HUES64 (cell line): Measurements from ENCODE around the gene GYPE. TPM values are rescaled to one million over a fixed set of nuclear protein-coding genes. Genes with fewer than 3 reads are reported as not detected.
"Not testable (repeated sequence)": the region's sequence is repeated elsewhere in the genome, so short reads cannot be mapped to it uniquely, and the experiment has no call there.

Experiments used
- H3K27ac ChIP-seq: 2 replicates; pipeline ENCODE4 v1.7.0; 2013; ENCODE audit warnings: low read depth, low read length, inconsistent platforms
- H3K27me3 ChIP-seq: 2 replicates; pipeline ENCODE4 v1.6.1; 2013; ENCODE audit warnings: mild to moderate bottlenecking, low read length; ENCODE audit not compliant: insufficient read depth
- H3K36me3 ChIP-seq: 2 replicates; pipeline ENCODE4 v1.6.1; 2013; ENCODE audit warnings: mild to moderate bottlenecking, low read length; ENCODE audit not compliant: insufficient read depth
- H3K4me1 ChIP-seq: 2 replicates; pipeline ENCODE4 v1.6.1; 2013; ENCODE audit warnings: mild to moderate bottlenecking, low read length, moderate library complexity; ENCODE audit not compliant: insufficient read depth
- H3K4me3 ChIP-seq: 2 replicates; pipeline ENCODE4 v1.5.1; 2013; ENCODE audit warnings: mild to moderate bottlenecking, low read length, moderate library complexity
- H3K9ac ChIP-seq: 2 replicates; pipeline ENCODE4 v1.6.1; 2013; ENCODE audit warnings: mild to moderate bottlenecking, low read depth, low read length
- H3K9me3 ChIP-seq: 2 replicates; pipeline ENCODE4 v1.6.1; 2013; ENCODE audit warnings: low read depth, low read length; ENCODE audit not compliant: insufficient read depth
- WGBS: fragments of 150-250, 120-280 bp; methylation state at CpG from one replicate; pipeline ENCODE4 v1.1.7; 2013; ENCODE audit warnings: missing lambda C conversion rate; 5-methylcytosine and 5-hydroxymethylcytosine counted together
- polyA plus RNA-seq, 2 experiments: library from polyadenylated mRNA; stranded (reverse); fragments of 50-300 nt; gene quantifications; one replicate each; pipeline ENCODE4 v1.2.3, GENCODE V29; 2013

GYPE gene
- polyA plus RNA-seq (2013, experiment 1 of 2): not detected
- polyA plus RNA-seq (2013, experiment 2 of 2): 0.25 TPM

- not testable (repeated sequence) for H3K4me1 ChIP-seq, H3K9ac ChIP-seq, H3K36me3 ChIP-seq, H3K27ac ChIP-seq, H3K9me3 ChIP-seq, H3K4me3 ChIP-seq, H3K27me3 ChIP-seq
- 92% methylated on average over 2 of the region's 2 CpGs for WGBS
Observed at GRCh38 chr4:143905440-143905839, at the start of gene GYPE. GYPE (minus strand) TSS chr4:143905559; CDS start chr4:143905507, 52 bp downstream.

DNA sequence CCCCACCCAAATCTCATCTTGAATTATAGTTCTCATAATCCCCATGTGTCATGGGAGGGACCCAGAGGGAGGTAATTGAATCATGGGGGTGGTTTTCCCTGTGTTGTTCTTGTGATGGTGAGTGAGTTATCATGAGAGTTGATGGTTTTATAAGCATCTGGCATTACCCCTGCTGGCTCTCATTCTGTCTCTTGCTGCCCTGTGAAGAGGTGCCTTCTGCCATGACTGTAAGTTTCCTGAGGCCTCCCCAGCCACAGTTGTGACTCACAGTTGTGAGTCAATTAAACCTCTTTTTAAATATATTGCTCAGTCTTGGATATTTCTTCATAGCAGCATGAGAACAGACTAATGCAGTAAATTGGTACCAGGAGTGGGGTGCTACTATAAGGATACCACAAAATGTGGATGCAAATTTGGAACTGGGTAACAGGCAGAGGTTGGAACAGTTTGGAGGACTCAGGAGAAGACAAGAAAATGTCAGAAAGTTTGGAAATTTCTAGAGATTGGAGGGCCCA is 46.2 kb upstream of the GYPE start:
- H3K9ac ChIP-seq, H3K4me3 ChIP-seq, H3K9me3 ChIP-seq, H3K27ac ChIP-seq, H3K27me3 ChIP-seq, H3K4me1 ChIP-seq, H3K36me3 ChIP-seq: not testable (repeated sequence)

DNA sequence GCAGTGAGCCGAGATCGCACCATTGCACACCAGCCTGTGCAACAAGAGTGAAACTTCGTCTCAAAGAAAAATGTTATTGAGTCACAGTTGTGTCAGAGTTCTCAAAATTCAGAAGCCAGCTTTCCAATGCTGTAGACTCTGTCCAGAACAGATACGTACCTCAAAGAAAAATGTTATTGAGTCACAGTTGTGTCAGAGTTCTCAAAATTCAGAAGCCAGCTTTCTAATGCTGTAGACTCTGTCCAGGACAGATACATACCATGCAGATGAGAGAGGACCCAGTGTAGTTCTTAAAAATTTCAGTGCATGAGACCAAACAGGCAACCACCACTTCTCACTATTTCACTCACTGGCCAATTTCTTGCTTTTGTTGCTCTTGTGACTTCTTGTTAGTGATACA is 45.6 kb upstream of the GYPE start:
- not testable (repeated sequence) for H3K4me1 ChIP-seq, H3K9me3 ChIP-seq, H3K27me3 ChIP-seq, H3K36me3 ChIP-seq, H3K9ac ChIP-seq, H3K27ac ChIP-seq, H3K4me3 ChIP-seq
- 93% methylated on average over 4 of the region's 4 CpGs for WGBS

GRCh38 chr4:143950185-143950584 is 44.8 kb upstream of the GYPE start:
- not testable (repeated sequence) for H3K4me1 ChIP-seq, H3K36me3 ChIP-seq, H3K9ac ChIP-seq, H3K27ac ChIP-seq, H3K27me3 ChIP-seq, H3K4me3 ChIP-seq, H3K9me3 ChIP-seq
- 60% methylated on average over 1 of the region's 1 CpG for WGBS

- H3K9me3 ChIP-seq, H3K27ac ChIP-seq, H3K4me1 ChIP-seq, H3K4me3 ChIP-seq, H3K27me3 ChIP-seq, H3K36me3 ChIP-seq, H3K9ac ChIP-seq: not testable (repeated sequence)
- WGBS: 78% methylated on average over 1 of the region's 1 CpG
Observed at GRCh38 chr4:143947493-143947892, 42.1 kb upstream of the GYPE start.

DNA sequence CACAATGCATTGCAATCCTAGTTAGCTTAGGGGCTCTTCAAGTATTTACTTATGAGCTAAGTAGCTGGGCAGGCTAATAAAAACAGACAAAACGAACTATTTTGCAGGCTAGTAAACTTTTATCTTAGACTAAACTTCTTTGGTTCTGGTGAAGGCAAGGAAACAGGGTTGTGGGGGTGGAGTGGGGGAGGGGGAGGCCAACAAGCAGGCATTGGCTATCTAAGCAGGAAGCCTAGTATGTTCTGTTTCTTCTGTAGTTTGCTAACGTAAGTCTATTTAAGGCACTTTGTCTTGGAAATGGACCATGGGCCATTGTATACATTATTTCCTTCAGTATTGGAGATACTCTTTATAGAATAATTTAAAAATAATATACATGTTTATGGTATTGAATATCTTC is 35.3 kb upstream of the GYPE start:
- H3K9me3 ChIP-seq, H3K4me1 ChIP-seq, H3K36me3 ChIP-seq, H3K9ac ChIP-seq, H3K27me3 ChIP-seq, H3K27ac ChIP-seq, H3K4me3 ChIP-seq: not testable (repeated sequence)
- no CpG with 5 or more reads among the region's 2 CpGs for WGBS

DNA sequence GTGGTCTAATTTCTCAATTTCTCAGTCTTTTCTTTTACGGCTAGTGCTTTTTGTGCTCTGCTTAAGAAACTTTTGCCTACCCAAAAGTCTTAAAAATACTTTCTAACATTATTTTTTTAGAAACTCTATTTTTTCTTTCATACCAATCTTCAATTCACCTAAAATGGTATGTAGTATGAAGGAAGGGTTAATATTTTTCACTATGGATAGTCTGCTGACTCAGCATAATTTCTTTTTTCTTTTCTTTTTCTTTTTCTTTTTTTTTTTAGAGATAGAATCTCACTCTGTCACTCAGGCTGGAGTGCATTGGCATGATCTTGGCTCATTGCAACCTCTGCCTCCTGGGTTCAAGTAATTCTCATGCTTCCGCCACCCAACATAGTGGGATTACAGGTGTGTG is 34.2 kb upstream of the GYPE start:
- H3K4me1 ChIP-seq: no peaks in the 10 kb centered on the region
- 98% methylated on average over 2 of the region's 2 CpGs for WGBS
- no peaks in the 10 kb centered on the region for H3K9me3 ChIP-seq
- H3K36me3 ChIP-seq: no peaks in the 10 kb centered on the region
- no peak overlapping the region for H3K9ac ChIP-seq
- no peak overlapping the region for H3K4me3 ChIP-seq
- no peak overlapping the region for H3K27ac ChIP-seq
- no peaks in the 10 kb centered on the region for H3K27me3 ChIP-seq

- WGBS: 91% methylated on average over 4 of the region's 4 CpGs
- not testable (repeated sequence) for H3K4me3 ChIP-seq, H3K4me1 ChIP-seq, H3K9me3 ChIP-seq, H3K27ac ChIP-seq, H3K9ac ChIP-seq, H3K36me3 ChIP-seq, H3K27me3 ChIP-seq
Observed at GRCh38 chr4:143938890-143939289, 33.5 kb upstream of the GYPE start.

- Histone ChIP-seq H3K36me3 (no peaks in the 10 kb centered on the region), H3K9ac (no peak overlapping the region), H3K4me1 (no peaks in the 10 kb centered on the region), H3K9me3 (no peaks in the 10 kb centered on the region), H3K27ac (no peak overlapping the region), H3K4me3 (no peak overlapping the region), H3K27me3 (no peaks in the 10 kb centered on the region)
- 97% methylated on average over 6 of the region's 6 CpGs for WGBS
Observed at GRCh38 chr4:143921181-143921580, 15.8 kb upstream of the GYPE start.

DNA sequence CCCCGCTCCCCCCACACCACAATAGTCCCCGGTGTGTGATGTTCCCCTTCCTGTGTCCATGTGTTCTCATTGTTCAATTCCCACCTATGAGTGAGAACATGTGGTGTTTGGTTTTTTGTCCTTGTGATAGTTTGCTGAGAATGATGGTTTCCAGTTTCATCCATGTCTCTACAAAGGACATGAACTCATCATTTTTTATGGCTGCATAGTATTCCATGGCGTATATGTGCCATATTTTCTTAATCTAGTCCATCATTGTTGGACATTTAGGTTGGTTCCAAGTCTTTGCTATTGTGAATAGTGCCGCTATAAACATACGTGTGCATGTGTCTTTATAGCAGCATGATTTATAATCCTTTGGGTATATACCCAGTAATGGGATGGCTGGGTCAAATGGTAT is 11.1 kb upstream of the GYPE start:
- not testable (repeated sequence) for H3K27me3 ChIP-seq, H3K9ac ChIP-seq, H3K27ac ChIP-seq, H3K4me3 ChIP-seq, H3K4me1 ChIP-seq, H3K9me3 ChIP-seq, H3K36me3 ChIP-seq
- 86% methylated on average over 3 of the region's 5 CpGs for WGBS

DNA sequence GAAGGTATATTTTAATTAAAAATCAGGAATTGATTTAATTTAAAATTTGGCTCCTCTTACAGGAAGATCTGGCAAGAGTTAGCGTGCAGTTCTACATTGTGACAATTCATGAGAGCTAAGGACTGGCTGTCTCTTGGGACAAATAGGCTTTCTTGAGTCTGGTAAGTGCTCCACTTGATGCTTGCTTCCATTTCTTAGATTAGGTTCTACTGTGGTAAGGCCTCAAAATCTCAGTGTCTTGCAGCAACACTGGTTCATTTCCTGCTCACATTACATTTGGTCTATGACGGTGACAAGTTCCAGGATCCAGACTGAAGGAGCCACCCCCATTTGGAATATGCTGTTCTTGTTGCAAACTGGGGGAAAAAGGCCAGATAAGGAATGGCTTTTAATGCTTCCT is 7.1 kb upstream of the GYPE start:
- not testable (repeated sequence) for H3K36me3 ChIP-seq, H3K9me3 ChIP-seq, H3K9ac ChIP-seq, H3K27ac ChIP-seq, H3K4me1 ChIP-seq
- H3K27me3 ChIP-seq: peaks cover 11% of the 10 kb centered on the region
- peak overlapping the region; percentile 10; the same call in 1 of the 2 replicates for H3K4me3 ChIP-seq
- 100% methylated on average over 1 of the region's 2 CpGs for WGBS

DNA sequence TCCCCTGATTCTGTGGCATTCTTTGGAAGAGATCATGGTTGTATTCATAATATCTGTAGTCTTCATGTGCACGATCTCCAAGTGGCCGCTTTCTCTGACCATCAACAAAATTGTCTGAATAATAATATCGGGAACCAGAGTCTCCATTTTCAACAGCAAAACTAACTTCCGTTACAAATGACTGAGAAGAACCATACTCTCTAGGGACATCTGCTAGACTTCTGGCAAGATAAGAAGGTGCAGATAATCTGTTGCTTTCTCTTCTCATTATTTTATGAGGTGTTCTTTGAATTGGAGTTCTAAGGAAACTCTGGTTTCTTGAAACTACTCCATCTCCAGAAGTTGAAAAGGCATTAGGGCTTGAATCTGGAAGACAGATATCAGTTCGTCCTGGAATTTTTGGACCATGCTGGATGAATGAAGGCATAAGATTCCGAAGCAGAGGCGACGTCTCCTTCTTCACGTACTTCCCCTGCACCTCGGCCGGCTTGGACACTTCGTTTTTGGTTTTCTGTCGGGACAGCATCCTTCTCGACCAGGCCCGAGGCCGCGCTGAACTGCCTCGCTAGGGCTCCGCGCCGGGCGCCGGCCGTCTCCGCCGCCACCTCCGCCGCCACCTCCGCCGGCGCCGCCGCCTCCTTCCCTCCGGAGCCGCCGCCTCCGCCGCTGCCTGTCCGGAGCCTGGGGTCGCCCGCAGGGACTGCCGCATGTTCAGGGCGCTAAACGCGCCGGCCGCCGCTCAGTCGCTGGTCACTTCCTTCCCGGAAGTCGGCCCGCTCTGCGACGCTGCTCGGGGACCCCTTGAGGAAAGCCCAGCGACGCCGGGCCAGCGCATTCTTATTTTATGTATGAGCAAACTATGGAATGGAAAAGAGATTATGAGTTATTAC is 6.4 kb upstream of the GYPE start:
- H3K4me1 ChIP-seq, H3K27ac ChIP-seq, H3K36me3 ChIP-seq, H3K9me3 ChIP-seq, H3K9ac ChIP-seq: not testable (repeated sequence)
- Histone ChIP-seq H3K27me3 (peaks cover 11% of the 10 kb centered on the region), H3K4me3 (peak overlapping the region; percentile 23; the same call in 1 of the 2 replicates)
- 60% methylated on average over 55 of the region's 59 CpGs for WGBS
